Liver (tissue), 3 donors: ENCODE results near the gene NEK10.

ENCODE experiments used
- ATF3 ChIP-seq: IDR thresholded peaks from 2 replicates; pipeline ENCODE4 v1.6.1; 2016; ENCODE audit warnings: antibody characterized with exemption
- CTCF ChIP-seq: fragments of 150-350 bp; IDR thresholded peaks from 2 replicates; pipeline ENCODE4 v1.5.1; 2017; ENCODE audit warnings: improper control_type of control experiment, low read depth, low read length; ENCODE audit not compliant: missing input control
- EGR1 ChIP-seq, 2 donors: IDR thresholded peaks; 2 replicates each; pipeline ENCODE4 v1.6.1; 2016 to 2018; ENCODE audit warnings: antibody characterized with exemption in 2 of 2, low read depth in 2 of 2
- GABPA ChIP-seq, 2 donors: IDR thresholded peaks in 1 of 2; conservative IDR thresholded peaks in 1 of 2; 2 replicates each; pipeline ENCODE4 v1.6.1; 2016; ENCODE audit warnings: antibody characterized with exemption in 2 of 2, mild to moderate bottlenecking in 1 of 2, moderate library complexity in 1 of 2
- HNF4A ChIP-seq, 2 donors: conservative IDR thresholded peaks; 2 replicates each; pipeline ENCODE4 v1.6.1; 2016; ENCODE audit warnings: antibody characterized with exemption in 2 of 2, mild to moderate bottlenecking in 2 of 2
- JUND ChIP-seq, 2 donors: IDR thresholded peaks; 2 replicates each; pipeline ENCODE4 v1.6.1; 2016; ENCODE audit warnings: antibody characterized with exemption in 2 of 2
- MAX ChIP-seq: IDR thresholded peaks from 2 replicates; pipeline ENCODE4 v1.6.1; 2016; ENCODE audit warnings: antibody characterized with exemption
- NR2F2 ChIP-seq: IDR thresholded peaks from 2 replicates; pipeline ENCODE4 v1.6.1; 2016; ENCODE audit warnings: antibody characterized with exemption
- RAD21 ChIP-seq, 2 donors: IDR thresholded peaks; 2 replicates each; pipeline ENCODE4 v1.6.1; 2016; ENCODE audit warnings: antibody characterized with exemption in 2 of 2, mild to moderate bottlenecking in 2 of 2
- REST ChIP-seq: IDR thresholded peaks from 2 replicates; pipeline ENCODE4 v1.6.1; 2016; ENCODE audit warnings: antibody characterized with exemption, mild to moderate bottlenecking
- RXRA ChIP-seq, 2 donors: IDR thresholded peaks; 2 replicates each; pipeline ENCODE4 v1.6.1; 2017 to 2018; ENCODE audit warnings: antibody characterized with exemption in 2 of 2, mild to moderate bottlenecking in 1 of 2
- SP1 ChIP-seq: IDR thresholded peaks from 2 replicates; pipeline ENCODE4 v1.6.1; 2018; ENCODE audit warnings: antibody characterized with exemption, mild to moderate bottlenecking
- YY1 ChIP-seq: IDR thresholded peaks from 2 replicates; pipeline ENCODE4 v1.6.1; 2016; ENCODE audit warnings: antibody characterized with exemption, mild to moderate bottlenecking
- donor health status: healthy.
- donor health status: healthy.

GRCh38 chr3:27108322-27108721 is 260.9 kb downstream of the NEK10 start:
- no peak for TF ChIP-seq CTCF
- TF ChIP-seq ATF3: no peak
- TF ChIP-seq GABPA (IDR thresholded peaks at IDR 0.05 in 1 of 2, conservative IDR thresholded peaks at IDR 0.05 in 1 of 2): no peak
- no peak for TF ChIP-seq NR2F2
- TF ChIP-seq REST: no peak
- no peak for TF ChIP-seq RAD21 (IDR thresholded peaks at IDR 0.05)
- TF ChIP-seq YY1: no peak
- no peak for TF ChIP-seq SP1
- TF ChIP-seq MAX: no peak
- TF ChIP-seq HNF4A (conservative IDR thresholded peaks at IDR 0.05): no peak
- no peak for TF ChIP-seq RXRA (IDR thresholded peaks at IDR 0.05)
- TF ChIP-seq JUND (IDR thresholded peaks at IDR 0.05): no peak
- no peak for TF ChIP-seq EGR1 (IDR thresholded peaks at IDR 0.05; ENCODE audit: low read depth in 2 of 2)
